GM19099 (cell line): Measurements from ENCODE around the gene CREB1.

Experiments used
- POLR2A ChIP-seq: IDR thresholded peaks from 3 replicates; pipeline ENCODE4 v1.6.1; 2011; ENCODE audit warnings: low read depth; ENCODE audit not compliant: insufficient read length; ENCODE audit errors: extremely low read depth

The CREB1 gene

GRCh38 chr2:207523005-207523404 lies 6.8 kb upstream of the CREB1 start:
- TF ChIP-seq POLR2A = no peak

- TF ChIP-seq POLR2A = no peak
Measured at GRCh38 chr2:207525296-207525695, 4.5 kb upstream of the CREB1 start.

GRCh38 chr2:207528980-207529329 lies 807 bp upstream of the CREB1 start:
- no peak for TF ChIP-seq POLR2A

- peak; percentile 39 for TF ChIP-seq POLR2A
Measured at GRCh38 chr2:207530160-207531031, 634 bp downstream of the CREB1 start.

GRCh38 chr2:207531032-207531952 lies 1.5 kb downstream of the CREB1 start:
- peak; percentile 1 for TF ChIP-seq POLR2A

- TF ChIP-seq POLR2A = no peak
Measured at GRCh38 chr2:207532676-207533075, 2.9 kb downstream of the CREB1 start.

- TF ChIP-seq POLR2A = no peak
Measured at GRCh38 chr2:207533461-207534008, 3.8 kb downstream of the CREB1 start.

GRCh38 chr2:207534417-207534816 lies 4.7 kb downstream of the CREB1 start:
- TF ChIP-seq POLR2A = no peak

- no peak for TF ChIP-seq POLR2A
Measured at GRCh38 chr2:207539470-207539869, 9.7 kb downstream of the CREB1 start.

GRCh38 chr2:207540431-207540830 lies 10.7 kb downstream of the CREB1 start:
- TF ChIP-seq POLR2A = no peak

- TF ChIP-seq POLR2A = no peak
Measured at GRCh38 chr2:207541933-207542332, 12.2 kb downstream of the CREB1 start.

- no peak for TF ChIP-seq POLR2A
Measured at GRCh38 chr2:207543272-207543671, 13.5 kb downstream of the CREB1 start.

- no peak for TF ChIP-seq POLR2A
Measured at GRCh38 chr2:207546822-207547221, 17.1 kb downstream of the CREB1 start.

GRCh38 chr2:207549145-207549544 lies 19.4 kb downstream of the CREB1 start:
- TF ChIP-seq POLR2A = no peak

GRCh38 chr2:207558079-207558491 lies 28.3 kb downstream of the CREB1 start:
- no peak for TF ChIP-seq POLR2A

- no peak for TF ChIP-seq POLR2A
Measured at GRCh38 chr2:207561386-207562080, 31.8 kb downstream of the CREB1 start.
